ENCODE measurements around the gene PANK4.
"Not testable (repeated sequence)": the region's sequence is repeated elsewhere in the genome, so short reads cannot be mapped to it uniquely, and the experiment has no call there.

PANK4 gene

DNA sequence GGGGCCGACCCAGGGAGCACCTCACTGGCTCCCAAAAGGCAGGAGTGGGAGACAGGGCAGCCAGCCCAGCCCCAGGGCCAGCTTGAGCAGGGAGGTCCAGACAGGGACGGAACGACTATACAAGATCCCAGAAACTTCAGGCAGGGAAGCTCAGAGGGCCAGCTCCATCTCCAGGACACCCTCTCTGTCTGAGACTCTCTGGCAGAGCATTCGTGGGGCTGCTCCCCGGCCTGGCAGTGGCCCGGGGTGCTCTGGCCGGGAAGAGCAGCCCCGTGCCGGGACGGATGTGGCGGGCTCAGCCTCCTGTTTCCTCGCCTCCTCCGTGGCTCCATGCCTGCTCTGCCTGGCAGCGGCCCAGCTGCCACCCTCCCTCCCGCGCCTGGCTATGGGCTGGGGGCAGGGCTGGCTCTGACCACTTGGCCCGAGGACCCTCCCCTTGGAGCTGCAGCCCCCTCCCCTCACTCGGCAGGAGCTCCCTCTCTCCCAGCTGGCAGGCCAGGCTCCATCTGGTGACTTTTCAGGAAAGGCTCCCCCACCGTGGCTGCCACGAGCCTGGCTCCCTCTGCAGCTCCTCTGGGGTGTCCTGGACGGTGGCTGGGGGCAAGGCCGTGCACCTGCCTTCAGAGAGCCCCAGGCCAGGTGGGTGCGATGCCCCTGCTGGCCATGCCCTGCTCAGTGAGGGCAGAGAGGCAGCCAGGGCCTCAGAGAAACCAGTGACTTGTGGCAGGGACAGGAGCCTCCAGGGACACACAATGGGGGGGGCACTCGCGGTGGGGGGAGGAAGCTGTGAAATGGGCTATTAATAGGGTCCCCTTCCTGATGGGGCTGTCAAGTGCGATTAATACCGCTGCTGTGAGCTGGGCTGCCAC lies 55.9 kb downstream of the PANK4 start:
- Mint-ChIP-seq H3K9me3 (no peaks in the 10 kb centered on the region), H3K4me3 (no peak overlapping the region), H3K4me1 (peaks cover 12% of the 10 kb centered on the region), H3K27ac (no peak overlapping the region), H3K36me3 (no peaks in the 10 kb centered on the region)
- ATAC-seq (no peak), DNase-seq (ENCODE audit: low spot score in 2 of 2) (no peak)

DNA sequence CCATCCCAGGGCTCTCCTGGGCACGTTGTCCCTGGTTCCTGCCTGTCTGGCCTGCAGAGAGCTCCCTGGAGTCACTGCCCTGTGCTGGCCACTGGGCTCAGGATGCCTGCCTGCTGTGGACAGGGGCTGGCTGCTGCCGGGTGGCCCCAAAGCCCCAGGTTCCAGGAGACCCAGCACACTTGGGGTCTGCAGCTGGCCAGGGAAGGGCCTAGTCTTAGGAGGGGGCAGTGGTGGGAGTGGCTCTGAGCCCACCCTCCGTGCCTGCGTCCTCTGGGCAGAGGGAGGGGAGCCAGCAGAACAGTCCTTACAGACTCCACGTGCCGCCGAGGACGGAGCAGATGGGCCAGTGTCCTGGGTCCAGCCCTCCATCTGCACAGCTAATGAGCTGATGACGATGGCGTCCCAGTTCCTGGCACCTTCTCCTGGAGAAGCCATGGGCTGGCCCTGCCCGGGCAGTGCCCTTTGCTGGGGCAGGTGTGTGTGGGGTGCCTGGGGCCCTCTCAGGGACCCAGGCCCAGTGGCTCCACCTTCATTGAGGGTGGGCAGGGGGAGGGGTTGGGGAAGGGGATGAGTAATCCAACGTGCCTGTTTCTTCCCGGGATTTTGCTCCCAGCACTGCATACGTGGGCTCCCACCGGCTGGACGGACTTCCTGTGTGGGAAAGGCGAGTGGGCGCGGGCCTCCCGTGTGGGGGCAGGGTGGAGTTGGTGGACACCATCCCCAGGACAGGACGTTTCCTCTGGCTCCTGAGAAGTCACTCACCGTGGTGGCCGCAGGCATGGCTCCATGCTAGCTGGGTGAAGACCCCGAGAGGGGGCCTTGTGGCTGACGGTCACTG lies 57.1 kb downstream of the PANK4 start:
- ATAC-seq (no peak), DNase-seq (ENCODE audit: low spot score in 2 of 2) (no peak)
- no peaks in the 10 kb centered on the region for H3K36me3 Mint-ChIP-seq
- peaks cover 17% of the 10 kb centered on the region for H3K4me1 Mint-ChIP-seq
- H3K4me3 Mint-ChIP-seq = no peak overlapping the region
- no peaks in the 10 kb centered on the region for H3K9me3 Mint-ChIP-seq
- no peak overlapping the region for H3K27ac Mint-ChIP-seq

DNA sequence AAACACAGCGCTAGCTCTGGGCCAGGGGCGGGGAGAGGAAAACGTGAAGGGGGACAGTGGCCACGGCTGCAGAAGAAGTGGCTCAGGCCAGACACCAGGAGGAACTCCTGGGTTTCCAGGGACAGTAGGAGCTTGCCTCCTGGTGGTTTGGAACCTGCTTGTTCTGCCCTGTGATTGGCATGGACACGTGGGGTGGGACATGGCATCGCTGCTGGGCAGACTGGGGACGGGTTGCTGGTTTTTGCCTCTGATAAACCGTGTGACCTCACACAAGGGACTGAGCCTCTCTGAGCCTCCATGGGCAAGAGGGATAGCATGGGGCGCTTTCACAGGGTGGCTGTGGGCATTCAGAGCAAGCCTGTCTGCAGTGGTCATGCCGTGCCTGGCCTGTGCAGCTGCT lies 57.9 kb downstream of the PANK4 start:
- DNase-seq (ENCODE audit: low spot score in 2 of 2) (no peak), ATAC-seq (no peak)
- no peaks in the 10 kb centered on the region for H3K36me3 Mint-ChIP-seq
- H3K4me3 Mint-ChIP-seq = no peak overlapping the region
- peaks cover 20% of the 10 kb centered on the region for H3K4me1 Mint-ChIP-seq
- H3K9me3 Mint-ChIP-seq = no peaks in the 10 kb centered on the region
- H3K27ac Mint-ChIP-seq = no peak overlapping the region

DNA sequence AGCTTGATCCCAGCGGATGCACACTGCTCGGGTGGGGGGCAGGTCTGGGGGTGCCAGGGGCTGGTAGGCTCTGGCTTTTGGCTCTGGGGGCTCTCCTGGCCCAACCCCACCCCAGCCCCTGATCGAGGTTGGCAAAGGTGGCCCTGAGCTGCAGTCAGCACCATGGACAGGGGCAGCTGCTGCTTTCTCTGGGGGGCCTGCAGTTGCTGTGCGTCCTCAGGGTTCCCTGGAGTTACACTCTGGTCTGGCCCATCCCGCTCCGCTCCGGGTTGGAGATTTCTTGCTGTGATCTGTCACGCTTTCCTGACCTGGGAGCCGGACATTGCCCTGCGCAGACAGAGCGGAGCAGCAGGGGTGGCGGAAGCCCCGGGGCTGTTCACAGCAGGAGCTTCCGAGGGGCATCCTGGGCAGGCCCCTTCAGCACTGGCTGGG lies 58.3 kb downstream of the PANK4 start:
- Mint-ChIP-seq H3K4me3 (no peak overlapping the region), H3K9me3 (no peaks in the 10 kb centered on the region), H3K27ac (no peak overlapping the region), H3K4me1 (peaks cover 20% of the 10 kb centered on the region), H3K36me3 (no peaks in the 10 kb centered on the region)
- DNase-seq (ENCODE audit: low spot score in 2 of 2) (peak; percentile 18 to 66), ATAC-seq (no peak)

DNA sequence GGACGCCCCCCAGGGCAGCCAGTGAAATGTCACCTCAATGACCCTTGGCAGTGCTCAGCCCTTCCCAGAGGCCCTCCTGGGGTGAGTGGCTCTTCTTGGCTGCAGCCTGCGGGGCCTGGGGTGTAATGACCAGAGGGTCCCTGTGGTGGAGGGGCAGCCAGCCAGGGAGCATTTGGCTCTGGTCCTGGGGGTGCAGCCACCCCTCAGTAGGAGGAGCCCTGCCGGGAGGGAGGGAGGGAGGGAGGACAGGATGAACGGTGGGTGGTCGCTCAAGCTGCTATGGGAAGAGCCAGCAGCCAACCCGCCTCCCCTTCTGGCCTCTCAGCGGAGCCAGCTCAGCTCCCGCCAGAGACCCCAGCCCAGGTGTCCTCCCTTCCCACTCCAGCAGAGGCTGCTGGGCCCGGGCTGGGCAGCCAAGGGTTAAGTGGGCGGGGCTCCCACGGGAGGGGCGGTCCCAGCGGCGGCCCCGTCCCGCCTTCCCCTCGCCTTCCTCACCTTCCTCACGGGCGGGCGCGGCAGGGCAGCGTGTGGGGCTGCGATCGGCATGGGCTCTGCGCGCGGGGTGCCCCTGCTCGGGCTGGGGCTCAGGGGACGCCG lies 59.3 kb downstream of the PANK4 start:
- Mint-ChIP-seq H3K27ac (no peak overlapping the region), H3K36me3 (no peaks in the 10 kb centered on the region), H3K4me1 (peaks cover 20% of the 10 kb centered on the region), H3K4me3 (no peak overlapping the region), H3K9me3 (no peaks in the 10 kb centered on the region)
- ATAC-seq (peak; percentile 40), DNase-seq (ENCODE audit: low spot score in 2 of 2) (peak; percentile 24 to 59)

DNA sequence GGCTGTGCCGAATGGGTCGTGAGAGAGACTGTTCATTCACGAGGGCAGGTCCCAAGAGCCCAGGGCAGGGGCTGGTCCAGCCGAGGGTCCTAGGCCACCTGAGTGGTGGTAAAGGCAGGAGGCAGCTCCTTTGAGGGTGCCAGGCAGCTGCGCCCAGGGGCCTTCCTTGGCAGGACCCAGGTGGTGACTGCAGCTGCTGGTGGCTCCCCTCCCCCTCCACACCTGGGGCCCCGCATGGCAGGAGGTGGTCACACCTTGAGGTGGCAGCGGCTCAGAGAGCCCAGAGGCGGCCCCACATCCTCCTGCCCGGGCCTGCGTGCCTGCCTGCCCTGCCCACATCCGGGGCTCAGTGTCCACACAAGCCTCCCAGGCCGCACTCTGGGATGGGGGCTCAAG lies 60.1 kb downstream of the PANK4 start:
- peaks cover 20% of the 10 kb centered on the region for H3K4me1 Mint-ChIP-seq
- H3K4me3 Mint-ChIP-seq = no peak overlapping the region
- H3K9me3 Mint-ChIP-seq = no peaks in the 10 kb centered on the region

DNA sequence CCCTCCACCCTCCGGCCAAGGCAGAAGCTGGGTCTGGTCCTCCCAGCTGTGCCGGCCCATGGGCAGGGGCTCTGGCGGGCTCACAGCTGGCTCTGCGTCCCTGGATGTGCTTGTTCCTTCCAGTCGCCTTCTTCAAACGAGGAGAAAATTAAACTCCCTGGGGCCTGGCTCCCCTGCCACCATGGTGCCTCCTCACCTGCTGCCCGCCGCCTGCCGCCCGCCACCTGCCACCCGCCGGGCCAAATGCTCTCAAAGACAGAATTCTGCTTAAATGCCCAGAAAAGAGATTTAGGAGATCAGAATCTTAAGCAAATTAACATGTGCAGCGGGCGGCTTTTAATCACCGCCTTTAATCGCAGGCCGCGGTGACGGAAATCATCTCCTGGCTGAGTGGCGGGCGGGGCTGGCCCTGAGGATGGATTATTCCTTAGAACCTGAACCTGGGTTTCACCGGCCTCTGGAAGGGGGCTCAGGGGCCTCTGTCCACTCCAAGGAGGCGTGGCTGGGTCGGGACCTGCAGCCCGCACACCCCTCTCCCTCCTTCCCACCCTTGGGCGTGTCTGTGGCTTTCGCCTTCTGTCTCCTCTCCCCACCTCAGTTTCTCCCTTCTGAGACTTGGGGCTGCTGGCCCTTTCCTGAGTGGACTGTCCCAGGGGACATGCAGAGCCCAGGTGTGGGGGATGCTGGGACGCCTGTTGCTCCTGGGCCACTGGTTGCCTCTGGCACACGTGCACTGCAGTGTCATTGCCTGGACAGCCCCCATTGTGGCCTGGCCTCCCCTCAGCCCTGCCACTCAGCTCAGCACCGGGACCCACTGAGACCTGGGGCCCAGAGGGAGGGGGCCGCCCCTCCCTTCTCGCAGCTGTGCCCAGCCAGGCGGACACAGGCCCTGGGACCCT lies 60.8 kb downstream of the PANK4 start:
- no peak for ATAC-seq

More for the DNA sequence above, 60.1 kb downstream of the PANK4 start:
- ATAC-seq (no peak), DNase-seq (ENCODE audit: low spot score in 2 of 2) (no peak)
- Mint-ChIP-seq H3K27ac (no peak overlapping the region), H3K36me3 (no peaks in the 10 kb centered on the region)

DNA sequence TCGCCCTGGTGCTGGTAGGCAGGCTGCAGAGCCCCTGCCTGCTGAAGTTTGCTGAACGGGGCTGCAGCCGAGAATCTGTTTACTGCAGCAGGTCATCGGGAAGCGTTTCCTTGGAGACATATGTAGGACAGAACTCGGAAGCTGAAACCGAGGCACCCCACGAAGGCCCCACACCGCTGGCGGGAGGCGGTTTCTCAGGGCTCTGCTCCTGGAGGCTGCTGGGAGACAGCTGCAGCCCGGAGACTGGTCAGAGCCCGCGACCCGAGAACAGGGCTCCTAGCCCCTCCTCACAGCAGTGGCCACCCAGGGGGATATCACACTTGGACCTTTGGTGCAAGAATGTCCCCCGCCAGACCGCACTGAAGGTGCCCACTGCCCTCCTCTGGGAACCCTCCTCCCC lies 63.0 kb downstream of the PANK4 start:
- Mint-ChIP-seq H3K4me1 (peaks cover 16% of the 10 kb centered on the region), H3K4me3 (no peak overlapping the region)
- no peak for DNase-seq (ENCODE audit: low spot score in 2 of 2)

More for the DNA sequence above, 60.8 kb downstream of the PANK4 start:
- Mint-ChIP-seq H3K27ac (no peak overlapping the region), H3K9me3 (no peaks in the 10 kb centered on the region), H3K36me3 (no peaks in the 10 kb centered on the region), H3K4me1 (peaks cover 20% of the 10 kb centered on the region), H3K4me3 (no peak overlapping the region)
- DNase-seq (ENCODE audit: low spot score in 2 of 2) = no peak

DNA sequence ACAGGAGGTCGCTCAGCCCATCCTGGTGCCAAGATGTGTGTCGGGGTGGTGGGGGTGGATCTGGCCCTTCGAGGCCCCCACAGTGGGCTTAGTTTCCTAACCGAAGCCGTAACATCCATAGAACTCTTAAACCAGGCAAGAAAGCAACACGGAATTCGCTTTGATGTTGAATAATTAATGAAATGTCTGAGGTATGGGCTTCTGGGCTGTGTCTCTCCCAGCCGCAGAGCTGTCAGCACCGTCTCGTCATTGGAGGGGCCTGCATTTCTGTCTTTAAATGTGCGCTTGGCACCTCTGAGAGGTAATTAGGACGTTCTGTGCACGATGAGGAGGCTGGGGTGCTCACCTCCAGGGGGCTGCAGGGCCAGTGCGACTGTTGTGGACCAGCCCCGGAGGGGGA lies 63.6 kb downstream of the PANK4 start:
- Mint-ChIP-seq H3K27ac (no peak overlapping the region), H3K4me3 (no peak overlapping the region), H3K9me3 (no peaks in the 10 kb centered on the region), H3K4me1 (peaks cover 14% of the 10 kb centered on the region), H3K36me3 (no peaks in the 10 kb centered on the region)
- DNase-seq (ENCODE audit: low spot score in 2 of 2) (no peak), ATAC-seq (no peak)

More for the DNA sequence above, 63.0 kb downstream of the PANK4 start:
- H3K9me3 Mint-ChIP-seq = no peaks in the 10 kb centered on the region
- no peak overlapping the region for H3K27ac Mint-ChIP-seq
- H3K36me3 Mint-ChIP-seq = no peaks in the 10 kb centered on the region
- ATAC-seq = no peak

DNA sequence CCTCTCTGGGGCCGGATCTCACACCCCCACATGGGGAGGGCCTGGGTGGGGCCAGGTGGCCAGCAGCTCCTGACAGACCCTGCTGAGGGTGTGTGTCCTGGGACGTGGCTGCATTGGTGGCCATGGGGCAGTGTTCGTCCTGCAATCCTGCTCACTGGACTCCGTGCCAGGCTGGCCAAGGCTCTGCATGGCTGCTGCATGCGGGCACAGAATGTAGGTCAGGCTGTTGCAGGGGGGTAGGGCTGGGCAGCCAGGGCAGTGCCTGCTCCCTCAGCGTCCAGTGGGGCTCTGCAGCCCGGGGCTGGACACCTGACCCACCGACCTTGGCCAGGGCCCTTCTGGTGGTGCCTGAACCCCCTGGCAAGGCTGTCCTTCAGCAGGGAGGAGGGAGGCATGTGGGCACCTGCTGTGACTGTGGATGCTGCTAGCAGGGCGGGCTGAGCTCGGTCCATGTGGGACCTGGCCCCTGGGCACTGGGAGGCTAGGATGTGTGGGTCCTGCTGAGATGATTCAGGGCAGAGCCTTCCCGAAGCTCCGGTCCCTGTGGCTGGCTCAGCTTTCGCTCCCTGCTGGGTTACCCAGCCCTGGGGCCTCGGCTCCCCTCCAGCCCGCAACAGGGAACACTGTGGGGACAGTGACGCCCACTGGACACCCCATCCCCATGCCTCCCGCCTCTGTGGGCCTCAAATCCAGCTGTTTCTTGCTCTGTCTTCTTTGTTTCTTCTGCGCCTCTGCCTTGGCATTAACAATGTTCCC lies 65.2 kb downstream of the PANK4 start:
- Mint-ChIP-seq H3K27ac (no peak overlapping the region), H3K4me1 (peaks cover 8% of the 10 kb centered on the region), H3K4me3 (no peak overlapping the region), H3K36me3 (no peaks in the 10 kb centered on the region), H3K9me3 (no peaks in the 10 kb centered on the region)
- ATAC-seq (no peak), DNase-seq (ENCODE audit: low spot score in 2 of 2) (no peak)

DNA sequence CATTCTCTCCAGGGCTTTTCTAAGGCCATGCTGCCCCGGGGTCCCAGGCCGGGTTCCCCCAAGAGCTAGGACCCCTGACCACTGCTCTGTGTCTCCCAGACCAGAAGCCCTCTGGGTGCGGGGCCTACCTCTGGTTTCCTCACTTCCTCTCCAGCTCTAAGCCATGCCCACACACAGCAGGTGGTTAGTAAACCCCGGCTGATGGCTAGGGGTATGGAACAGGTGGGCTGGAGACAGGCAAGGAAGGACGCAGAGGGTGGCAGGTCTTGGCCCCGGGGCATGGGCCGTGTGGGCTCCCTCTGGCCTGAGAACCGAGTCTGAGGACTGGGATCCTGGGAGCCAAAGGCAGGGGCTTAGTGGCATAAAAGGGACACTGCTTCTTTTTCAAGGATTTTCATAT lies 66.2 kb downstream of the PANK4 start:
- Mint-ChIP-seq H3K27ac (no peak overlapping the region), H3K4me1 (peaks cover 8% of the 10 kb centered on the region), H3K36me3 (no peaks in the 10 kb centered on the region), H3K9me3 (no peaks in the 10 kb centered on the region), H3K4me3 (no peak overlapping the region)
- DNase-seq (ENCODE audit: low spot score in 2 of 2) (no peak), ATAC-seq (no peak)

DNA sequence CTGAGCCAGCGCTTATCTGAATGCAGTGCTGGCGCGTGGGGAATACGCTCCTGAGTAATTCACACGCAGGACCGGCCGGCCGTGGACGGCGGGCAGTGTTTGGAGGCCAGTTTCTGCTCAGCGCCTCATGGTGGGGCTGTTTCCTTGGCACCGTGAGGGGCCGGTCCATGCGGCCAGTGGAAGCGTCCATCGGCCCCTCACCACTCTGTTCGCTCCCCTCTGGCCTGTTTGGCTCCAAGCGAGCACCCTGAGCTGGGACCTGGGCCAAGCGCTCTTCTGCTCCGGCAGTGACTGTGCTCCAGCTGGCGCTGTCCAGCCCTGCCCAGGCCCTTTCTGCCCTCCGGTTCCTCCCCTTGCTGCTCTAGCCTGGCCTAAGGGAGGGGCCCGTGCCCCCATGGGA lies 66.6 kb downstream of the PANK4 start:
- no peak overlapping the region for H3K27ac Mint-ChIP-seq
- no peaks in the 10 kb centered on the region for H3K9me3 Mint-ChIP-seq
- no peak for DNase-seq (ENCODE audit: low spot score in 2 of 2)
- no peak overlapping the region for H3K4me3 Mint-ChIP-seq
- H3K36me3 Mint-ChIP-seq = no peaks in the 10 kb centered on the region
- peaks cover 8% of the 10 kb centered on the region for H3K4me1 Mint-ChIP-seq
- no peak for ATAC-seq

DNA sequence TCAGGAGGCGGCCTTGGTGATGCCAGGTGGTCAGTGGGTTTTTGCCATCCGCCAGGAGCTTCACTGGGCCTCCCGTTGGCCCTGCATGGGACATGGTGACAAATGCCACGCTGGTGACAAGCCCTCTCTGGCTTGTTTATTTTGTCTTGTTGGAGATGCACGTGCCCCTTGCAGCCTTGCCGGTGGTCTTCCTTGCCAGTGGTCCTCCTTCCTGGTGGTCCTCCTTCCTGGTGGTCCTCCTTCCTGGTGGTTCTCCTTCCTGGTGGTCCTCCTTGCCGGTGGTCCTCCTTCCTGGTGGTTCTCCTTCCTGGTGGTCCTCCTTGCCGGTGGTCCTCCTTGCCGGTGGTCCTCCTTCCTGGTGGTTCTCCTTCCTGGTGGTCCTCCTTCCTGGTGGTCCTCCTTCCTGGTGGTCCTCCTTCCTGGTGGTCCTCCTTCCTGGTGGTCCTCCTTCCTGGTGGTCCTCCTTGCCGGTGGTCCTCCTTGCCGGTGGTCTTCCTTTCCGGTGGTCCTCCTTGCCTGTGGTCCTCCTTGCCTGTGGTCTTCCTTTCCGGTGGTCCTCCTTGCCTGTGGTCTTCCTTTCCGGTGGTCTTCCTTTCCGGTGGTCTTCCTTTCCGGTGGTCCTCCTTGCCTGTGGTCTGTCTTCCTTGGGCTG lies 67.2 kb downstream of the PANK4 start:
- not testable (repeated sequence) for H3K36me3 Mint-ChIP-seq; H3K4me1 Mint-ChIP-seq; DNase-seq (ENCODE audit: low spot score in 2 of 2); ATAC-seq; H3K9me3 Mint-ChIP-seq; H3K4me3 Mint-ChIP-seq; H3K27ac Mint-ChIP-seq

DNA sequence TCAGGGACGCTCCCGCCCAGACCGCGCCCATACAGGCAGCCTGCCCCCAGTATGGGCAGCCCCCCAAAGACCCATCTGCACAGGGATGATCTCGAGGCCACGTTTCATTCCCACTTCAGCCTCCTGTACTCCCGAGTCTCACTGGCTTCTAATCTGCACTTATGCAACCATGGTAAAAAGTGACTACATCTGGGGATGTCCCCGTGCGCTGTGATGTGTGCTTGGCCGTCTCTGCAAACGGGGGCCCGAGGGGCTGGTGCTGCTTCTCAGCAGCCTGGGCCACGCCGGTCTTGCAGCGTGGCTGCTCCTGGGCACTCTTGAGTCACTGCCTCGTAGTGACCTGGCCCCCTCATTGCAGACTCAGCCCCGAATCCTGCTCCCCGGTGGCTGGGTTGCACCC lies 67.7 kb downstream of the PANK4 start:
- Mint-ChIP-seq H3K27ac (no peak overlapping the region), H3K9me3 (no peaks in the 10 kb centered on the region), H3K4me1 (no peaks in the 10 kb centered on the region), H3K4me3 (no peak overlapping the region), H3K36me3 (no peaks in the 10 kb centered on the region)
- no peak for ATAC-seq
- DNase-seq (ENCODE audit: low spot score in 2 of 2) = no peak

All from stimulated activated effector memory CD8-positive, alpha-beta T cell treated with anti-CD3 and anti-CD28 coated beads, Interleukin-12 subunit alpha, Interleukin-12 subunit beta, amount 100 ng/mL, for 72 hours (primary cell).